Kidney (tissue), 14 donors: ENCODE data around the gene ZSWIM7. TPM values are rescaled to one million over a fixed set of nuclear protein-coding genes. Genes with fewer than 3 reads are reported as not detected.

Experiments used
- DNase-seq, 5 donors: peaks; one replicate each; pipeline ENCODE4 v3.0.0-alpha.2; 2013 to 2020
- FAIRE-seq: peaks from 2 replicates; lab custom pipeline; 2012; peaks lifted over from hg19 to GRCh38; lab: Jason Lieb, UNC
- H3K27ac ChIP-seq, 2 donors: one replicate each; pipeline ENCODE4 v1.7.0; 2013; ENCODE audit warnings: low read depth in 2 of 2, low read length in 2 of 2, inconsistent platforms in 1 of 2
- H3K27me3 ChIP-seq: one replicate; pipeline ENCODE4 v1.7.1; 2013; ENCODE audit warnings: low read length, inconsistent platforms; ENCODE audit not compliant: control insufficient read depth, insufficient read depth
- H3K36me3 ChIP-seq, 3 donors: one replicate each; pipeline versions ENCODE4 v1.7.0 to v1.7.1; 2013; ENCODE audit warnings: low read length in 3 of 3, control low read depth in 1 of 3, inconsistent platforms in 1 of 3; ENCODE audit not compliant: insufficient read depth in 3 of 3, control insufficient read depth in 2 of 3
- H3K4me1 ChIP-seq, 3 donors: one replicate each; pipeline versions ENCODE4 v1.7.0 to v1.7.1; 2013; ENCODE audit warnings: low read length in 3 of 3, inconsistent platforms in 1 of 3, low read depth in 1 of 3; ENCODE audit not compliant: control insufficient read depth in 2 of 3, insufficient read depth in 2 of 3
- H3K4me3 ChIP-seq, 3 donors: one replicate each; pipeline versions ENCODE4 v1.7.0 to v1.8.1; 2013; ENCODE audit warnings: low read length in 3 of 3, control low read depth in 1 of 3, inconsistent platforms in 1 of 3
- H3K9ac ChIP-seq, 3 donors: one replicate each; pipeline versions ENCODE4 v1.7.0 to v1.7.1; 2013; ENCODE audit warnings: low read length in 3 of 3, control low read depth in 1 of 3, inconsistent platforms in 1 of 3
- H3K9me3 ChIP-seq, 3 donors: one replicate each; pipeline versions ENCODE4 v1.7.0 to v1.7.1; 2013; ENCODE audit warnings: low read length in 3 of 3, control low read depth in 1 of 3, inconsistent platforms in 1 of 3; ENCODE audit not compliant: control insufficient read depth in 2 of 3, insufficient read depth in 1 of 3
- intact Hi-C: fragments of 100-400 bp; cut with DNase I; formaldehyde crosslinking; loops from one replicate; pipeline ENCODE4 v1.11.1; 2022
- polyA plus RNA-seq: library from polyadenylated mRNA; stranded (reverse); fragments of 350-450 nt; fragmentation: Illumina TruSeq; extraction: RNeasy Lipid Tissue Mini Kit (QIAGEN cat#74804); gene quantifications from one replicate; pipeline ENCODE4 v1.2.3, GENCODE V29; 2014; ENCODE audit warnings: low read depth, low replicate concordance; ENCODE audit not compliant: insufficient read depth
- total RNA-seq: library from RNA; stranded (reverse); fragmentation: NEBNext Ultra II Directional; extraction: Animal tissue kit (Norgen Biotek cat#: 25700); gene quantifications from one replicate; pipeline ENCODE4 v1.2.1, GENCODE V29; 2021
- TF ChIP-seq, protein P1 (sequence below): IDR thresholded peaks from 3 replicates; pipeline ENCODE4 v1.5.1; 2012; ENCODE audit warnings: mild to moderate bottlenecking, moderate library complexity, borderline replicate concordance; ENCODE audit not compliant: insufficient read depth; ENCODE audit errors: extremely low read depth
- donor health status: control.
- donor health status: control.
- donor health status: control.
- donor health status: control.
- donor health status: control.
- donor health status: DM: yes; HTN: yes; CAD: no.
- donor health status: Normal renal cell carcinoma (clear cell type).

ZSWIM7 gene
- total and polyA plus RNA-seq, 2 donors from 2014 or later, result 21.0 to 66.7 TPM

DNA sequence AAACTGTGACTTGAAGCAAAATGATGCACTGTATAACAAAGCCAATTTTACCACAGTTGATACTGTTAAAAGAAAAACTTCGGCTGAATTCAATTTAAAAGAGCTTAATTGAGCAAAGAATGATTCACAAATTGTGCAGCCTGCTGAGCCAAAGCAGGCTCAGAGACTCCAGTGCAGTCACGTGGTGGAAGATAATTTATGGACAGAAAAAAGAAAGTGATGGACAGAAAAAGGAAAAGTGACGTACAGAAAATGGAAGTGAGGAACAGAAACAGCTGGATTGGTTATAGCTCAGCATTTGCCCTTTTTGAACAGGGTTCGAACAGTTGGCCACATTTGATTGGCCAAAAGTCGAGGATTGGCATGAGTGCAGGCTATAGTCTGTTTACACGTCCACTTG, 25.7 kb downstream of the ZSWIM7 start:
- H3K9ac ChIP-seq, result no peak overlapping the region
- intact Hi-C loops, result no loop called here
- TF ChIP-seq, protein P1, sequence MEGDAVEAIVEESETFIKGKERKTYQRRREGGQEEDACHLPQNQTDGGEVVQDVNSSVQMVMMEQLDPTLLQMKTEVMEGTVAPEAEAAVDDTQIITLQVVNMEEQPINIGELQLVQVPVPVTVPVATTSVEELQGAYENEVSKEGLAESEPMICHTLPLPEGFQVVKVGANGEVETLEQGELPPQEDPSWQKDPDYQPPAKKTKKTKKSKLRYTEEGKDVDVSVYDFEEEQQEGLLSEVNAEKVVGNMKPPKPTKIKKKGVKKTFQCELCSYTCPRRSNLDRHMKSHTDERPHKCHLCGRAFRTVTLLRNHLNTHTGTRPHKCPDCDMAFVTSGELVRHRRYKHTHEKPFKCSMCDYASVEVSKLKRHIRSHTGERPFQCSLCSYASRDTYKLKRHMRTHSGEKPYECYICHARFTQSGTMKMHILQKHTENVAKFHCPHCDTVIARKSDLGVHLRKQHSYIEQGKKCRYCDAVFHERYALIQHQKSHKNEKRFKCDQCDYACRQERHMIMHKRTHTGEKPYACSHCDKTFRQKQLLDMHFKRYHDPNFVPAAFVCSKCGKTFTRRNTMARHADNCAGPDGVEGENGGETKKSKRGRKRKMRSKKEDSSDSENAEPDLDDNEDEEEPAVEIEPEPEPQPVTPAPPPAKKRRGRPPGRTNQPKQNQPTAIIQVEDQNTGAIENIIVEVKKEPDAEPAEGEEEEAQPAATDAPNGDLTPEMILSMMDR, result no peak
- H3K9me3 ChIP-seq, result no peaks in the 10 kb centered on the region
- H3K36me3 ChIP-seq, result peaks cover 0 to 12% (median 6%) of the 10 kb centered on the region in 3 donors
- no peak overlapping the region for H3K4me3 ChIP-seq
- no peak overlapping the region for H3K27ac ChIP-seq
- no peaks in the 10 kb centered on the region for H3K4me1 ChIP-seq
- FAIRE-seq (no peak), DNase-seq (no peak)
- H3K27me3 ChIP-seq, result no peaks in the 10 kb centered on the region

DNA sequence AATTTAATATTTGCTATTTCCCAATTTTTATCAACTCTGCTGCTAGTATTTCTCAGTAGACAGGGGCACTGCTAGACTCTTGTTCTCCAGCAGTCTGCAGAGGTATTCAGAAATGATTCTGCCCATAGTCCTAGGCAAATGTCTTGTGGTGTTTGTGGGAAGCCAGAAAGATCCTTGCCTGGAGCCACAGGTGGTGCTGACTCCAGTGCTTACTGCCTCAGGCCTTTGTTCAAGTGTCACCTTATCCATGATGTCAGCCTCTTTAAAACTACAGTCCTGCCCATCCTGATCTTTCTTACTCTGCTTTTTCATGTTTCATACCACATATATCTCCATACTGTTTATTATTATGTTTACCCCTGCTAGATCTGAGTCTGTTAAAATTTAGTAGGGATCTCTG, 26.5 kb downstream of the ZSWIM7 start:
- DNase-seq (no peak), FAIRE-seq (no peak)
- H3K27me3 ChIP-seq, result no peaks in the 10 kb centered on the region
- H3K9ac ChIP-seq, result no peak overlapping the region
- intact Hi-C loops, result no loop called here
- peaks cover 0 to 12% (median 6%) of the 10 kb centered on the region in 3 donors for H3K36me3 ChIP-seq
- H3K4me1 ChIP-seq, result no peaks in the 10 kb centered on the region
- TF ChIP-seq, protein P1, result no peak
- no peaks in the 10 kb centered on the region for H3K9me3 ChIP-seq
- no peak overlapping the region for H3K27ac ChIP-seq
- H3K4me3 ChIP-seq, result no peak overlapping the region

DNA sequence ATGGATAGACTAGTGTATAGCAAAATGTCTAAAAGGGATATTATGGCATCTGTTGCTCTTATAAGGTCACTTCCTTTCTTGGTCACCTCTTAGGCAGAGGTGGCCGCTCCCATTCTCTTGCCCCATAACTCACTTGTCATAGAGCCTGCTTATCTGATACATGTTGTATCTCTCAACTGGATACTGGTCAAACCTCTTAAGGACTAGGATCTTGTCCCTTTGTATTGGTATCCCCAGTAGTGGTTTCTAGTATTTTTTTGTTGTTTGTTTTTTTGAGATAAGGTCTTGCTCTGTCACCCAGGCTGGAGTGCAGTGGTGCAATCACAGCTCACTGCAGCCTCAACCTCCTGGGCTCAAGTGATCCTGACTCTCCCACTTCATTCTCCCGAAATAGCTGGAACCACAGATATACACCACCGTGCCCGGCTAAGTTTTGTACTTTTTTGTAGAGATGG, 27.0 kb downstream of the ZSWIM7 start:
- Histone ChIP-seq H3K4me3 (no peak overlapping the region), H3K27ac (no peak overlapping the region), H3K9ac (no peak overlapping the region), H3K36me3 (peaks cover 0 to 7% (median 2%) of the 10 kb centered on the region in 3 donors), H3K9me3 (no peaks in the 10 kb centered on the region), H3K27me3 (no peaks in the 10 kb centered on the region), H3K4me1 (no peaks in the 10 kb centered on the region)
- DNase-seq (no peak), FAIRE-seq (no peak)
- TF ChIP-seq, protein P1, result no peak
- intact Hi-C loops, result no loop called here

DNA sequence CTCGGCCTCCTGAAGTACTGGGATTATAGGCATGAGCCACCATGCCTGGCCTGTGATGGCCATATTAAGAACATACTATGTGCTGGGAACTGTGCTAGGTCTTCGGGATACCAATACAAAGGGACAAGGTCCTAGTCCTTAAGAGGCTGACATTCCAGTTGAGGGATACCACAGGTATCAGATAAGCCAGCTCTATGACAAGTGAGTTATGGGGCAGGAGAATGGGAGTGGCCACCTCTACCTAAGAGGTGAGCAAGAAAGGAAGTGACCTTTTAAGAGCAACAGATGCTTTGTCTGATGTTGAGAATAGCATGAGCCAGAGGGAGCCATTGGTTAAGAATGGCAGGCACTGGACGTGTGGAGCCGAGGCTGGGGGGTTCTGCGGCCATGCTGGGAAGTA, 27.6 kb downstream of the ZSWIM7 start:
- H3K4me1 ChIP-seq, result peaks cover 0 to 1% (median 1%) of the 10 kb centered on the region in 3 donors
- no peak overlapping the region for H3K9ac ChIP-seq
- no peak overlapping the region for H3K27ac ChIP-seq
- TF ChIP-seq, protein P1, result no peak
- DNase-seq, result no peak
- intact Hi-C loops, result no loop called here
- H3K4me3 ChIP-seq, result no peak overlapping the region
- H3K36me3 ChIP-seq, result peaks cover 0 to 6% (median 2%) of the 10 kb centered on the region in 3 donors
- H3K27me3 ChIP-seq, result no peaks in the 10 kb centered on the region
- no peak for FAIRE-seq
- H3K9me3 ChIP-seq, result no peaks in the 10 kb centered on the region
